AG08395 (cell line): ENCODE results near the gene SLC1A4.
A peak's percentile ranks its signal among the peaks of the same experiment; 100 is the strongest.
"Not testable (repeated sequence)": the region's sequence is repeated elsewhere in the genome, so short reads cannot be mapped to it uniquely, and the experiment has no call there.

ENCODE experiments used
- DNase-seq: peaks from one replicate; pipeline ENCODE4 v3.0.0; 2012; ENCODE audit warnings: mixed read lengths, low spot score

SLC1A4 gene

GRCh38 chr2:64989126-64989981, at the start of gene SLC1A4:
Gene SLC1A4 (plus strand): TSS chr2:64989399. CDS start chr2:64989644, 245 bp downstream.
- peak; percentile 96 for DNase-seq

GRCh38 chr2:64941143-64941542, 48.1 kb upstream of the SLC1A4 start:
- no peak for DNase-seq

GRCh38 chr2:64941801-64942200, 47.4 kb upstream of the SLC1A4 start:
- no peak for DNase-seq

GRCh38 chr2:64942693-64943092, 46.5 kb upstream of the SLC1A4 start:
- no peak for DNase-seq

- DNase-seq: peak; percentile 78
Measured at GRCh38 chr2:64943387-64944150, 45.6 kb upstream of the SLC1A4 start.

GRCh38 chr2:64944484-64944883, 44.7 kb upstream of the SLC1A4 start:
- no peak for DNase-seq

GRCh38 chr2:64945973-64946768, 43.0 kb upstream of the SLC1A4 start:
- peak; percentile 37 for DNase-seq

- no peak for DNase-seq
Measured at GRCh38 chr2:64946769-64947247, 42.4 kb upstream of the SLC1A4 start.

- DNase-seq: no peak
Measured at GRCh38 chr2:64947885-64948284, 41.3 kb upstream of the SLC1A4 start.

- no peak for DNase-seq
Measured at GRCh38 chr2:64950226-64951160, 38.7 kb upstream of the SLC1A4 start.

- no peak for DNase-seq
Measured at GRCh38 chr2:64951306-64951953, 37.8 kb upstream of the SLC1A4 start.

- DNase-seq: no peak
Measured at GRCh38 chr2:64952096-64952495, 37.1 kb upstream of the SLC1A4 start.

- no peak for DNase-seq
Measured at GRCh38 chr2:64952511-64953482, 36.4 kb upstream of the SLC1A4 start.

- no peak for DNase-seq
Measured at GRCh38 chr2:64955467-64955866, 33.7 kb upstream of the SLC1A4 start.

GRCh38 chr2:64957109-64957903, 31.9 kb upstream of the SLC1A4 start:
- no peak for DNase-seq

- DNase-seq: no peak
Measured at GRCh38 chr2:64958556-64958955, 30.6 kb upstream of the SLC1A4 start.

GRCh38 chr2:64960819-64961218, 28.4 kb upstream of the SLC1A4 start:
- DNase-seq: no peak

GRCh38 chr2:64963138-64963537, 26.1 kb upstream of the SLC1A4 start:
- DNase-seq: not testable (repeated sequence)
